Activated naive CD8-positive, alpha-beta T cell treated with anti-CD3 and anti-CD28 coated beads, Interleukin-2, amount 10 ng/mL, durations not matched to agents 7 days and 5 days (primary cell): ENCODE measurements around the gene UCN2. TPM values are rescaled to one million over a fixed set of nuclear protein-coding genes. Genes with fewer than 3 reads are reported as not detected.

Source experiments
- ATAC-seq: fragments of 150-1000 bp; cut with Tn5 transposase; one replicate; pipeline ENCODE4 v1.10.0; 2021; ENCODE audit warnings: low read depth, moderate library complexity
- POLR2A ChIA-PET: fragments of 350-600 bp; sonication (Branson Sonifier 250); formaldehyde crosslinking; loops from one replicate; lab custom pipeline; 2021; ENCODE audit warnings: antibody characterized with exemption; lab: Charles Lee
- DNase-seq: peaks from one replicate; pipeline ENCODE4 v3.0.0; 2021
- H3K27ac Mint-ChIP-seq: one replicate; pipeline ENCODE4 v1.8.0; 2022; ENCODE audit warnings: mild to moderate bottlenecking, mixed read lengths
- H3K27me3 Mint-ChIP-seq: one replicate; pipeline ENCODE4 v1.8.0; 2022; ENCODE audit warnings: mild to moderate bottlenecking, moderate library complexity, mixed read lengths
- H3K36me3 Mint-ChIP-seq: one replicate; pipeline ENCODE4 v1.8.0; 2021; ENCODE audit warnings: mild to moderate bottlenecking, mixed read lengths
- H3K4me1 Mint-ChIP-seq: one replicate; pipeline ENCODE4 v1.8.0; 2021; ENCODE audit warnings: mixed read lengths
- H3K4me3 Mint-ChIP-seq: one replicate; pipeline ENCODE4 v1.8.0; 2022; ENCODE audit warnings: mild to moderate bottlenecking, moderate library complexity, mixed read lengths
- H3K9me3 Mint-ChIP-seq: one replicate; pipeline ENCODE4 v1.8.0; 2021; ENCODE audit warnings: mixed read lengths
- total RNA-seq, 2 experiments: library from RNA; stranded (reverse); gene quantifications; one replicate each; pipeline ENCODE4 v1.2.3, GENCODE V29; 2021

The UCN2 gene
- total RNA-seq, 2 experiments from 2014 or later: not detected

DNA sequence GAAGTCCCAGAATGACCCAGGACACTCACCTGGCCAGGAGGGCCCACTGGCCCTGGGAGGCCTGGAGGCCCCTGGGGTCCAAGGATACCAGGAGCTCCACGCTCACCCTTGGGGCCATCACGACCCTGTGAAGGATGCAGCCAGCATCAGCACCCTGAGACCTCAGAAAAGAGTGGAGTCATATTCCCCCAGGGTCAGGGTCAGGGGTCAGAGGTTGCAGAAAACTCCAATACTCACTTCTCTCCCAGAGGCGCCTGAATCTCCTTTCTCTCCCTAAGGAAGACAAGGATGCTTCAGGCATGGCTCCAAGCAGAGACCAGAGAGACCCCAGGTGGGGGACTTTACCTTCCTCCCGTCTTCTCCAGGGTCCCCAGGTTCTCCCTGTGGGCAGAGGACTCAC is 13.1 kb upstream of the UCN2 start:
- Mint-ChIP-seq H3K4me3 (no peak overlapping the region), H3K36me3 (no peaks in the 10 kb centered on the region), H3K9me3 (no peaks in the 10 kb centered on the region), H3K4me1 (no peaks in the 10 kb centered on the region), H3K27ac (no peak overlapping the region), H3K27me3 (no peaks in the 10 kb centered on the region)
- POLR2A ChIA-PET: no interaction called here
- DNase-seq: no peak
- ATAC-seq: no peak

DNA sequence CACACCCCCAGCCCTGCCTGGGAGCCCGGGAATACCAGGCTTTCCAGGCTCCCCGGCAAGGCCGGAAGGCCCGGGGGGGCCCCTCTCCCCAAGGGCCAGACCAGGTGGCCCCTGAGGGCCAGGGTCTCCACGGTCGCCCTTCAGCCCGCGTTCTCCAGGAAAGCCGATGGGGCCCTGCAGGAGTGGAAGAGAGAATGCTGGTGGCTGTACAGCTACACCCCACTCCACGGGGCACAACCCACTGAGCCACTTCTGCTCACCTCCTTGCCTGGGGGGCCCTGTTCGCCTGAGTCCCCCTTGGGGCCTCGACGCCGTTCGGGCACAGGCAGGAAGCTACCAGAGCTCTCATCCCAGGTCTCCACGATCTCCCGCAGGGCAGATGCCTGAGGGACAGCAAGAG is 11.8 kb upstream of the UCN2 start:
- POLR2A ChIA-PET: no interaction called here

GRCh38 chr3:48573973-48574585 is 10.5 kb upstream of the UCN2 start:
- Mint-ChIP-seq H3K36me3 (no peaks in the 10 kb centered on the region), H3K4me3 (no peak overlapping the region), H3K27ac (no peak overlapping the region), H3K9me3 (no peaks in the 10 kb centered on the region), H3K4me1 (no peaks in the 10 kb centered on the region), H3K27me3 (no peaks in the 10 kb centered on the region)
- ATAC-seq (no peak), DNase-seq (no peak)
- POLR2A ChIA-PET: no interaction called here

More for the DNA sequence above, 11.8 kb upstream of the UCN2 start:
- H3K27ac Mint-ChIP-seq: no peak overlapping the region
- no peaks in the 10 kb centered on the region for H3K36me3 Mint-ChIP-seq
- DNase-seq (no peak), ATAC-seq (no peak)
- no peaks in the 10 kb centered on the region for H3K9me3 Mint-ChIP-seq
- no peaks in the 10 kb centered on the region for H3K27me3 Mint-ChIP-seq
- no peaks in the 10 kb centered on the region for H3K4me1 Mint-ChIP-seq
- H3K4me3 Mint-ChIP-seq: no peak overlapping the region

- POLR2A ChIA-PET: no interaction called here
- Mint-ChIP-seq H3K27me3 (no peaks in the 10 kb centered on the region), H3K4me1 (no peaks in the 10 kb centered on the region), H3K9me3 (no peaks in the 10 kb centered on the region), H3K4me3 (no peak overlapping the region), H3K36me3 (no peaks in the 10 kb centered on the region), H3K27ac (no peak overlapping the region)
- DNase-seq: no peak
- ATAC-seq: no peak
Measured at GRCh38 chr3:48572517-48572916, 8.9 kb upstream of the UCN2 start.

DNA sequence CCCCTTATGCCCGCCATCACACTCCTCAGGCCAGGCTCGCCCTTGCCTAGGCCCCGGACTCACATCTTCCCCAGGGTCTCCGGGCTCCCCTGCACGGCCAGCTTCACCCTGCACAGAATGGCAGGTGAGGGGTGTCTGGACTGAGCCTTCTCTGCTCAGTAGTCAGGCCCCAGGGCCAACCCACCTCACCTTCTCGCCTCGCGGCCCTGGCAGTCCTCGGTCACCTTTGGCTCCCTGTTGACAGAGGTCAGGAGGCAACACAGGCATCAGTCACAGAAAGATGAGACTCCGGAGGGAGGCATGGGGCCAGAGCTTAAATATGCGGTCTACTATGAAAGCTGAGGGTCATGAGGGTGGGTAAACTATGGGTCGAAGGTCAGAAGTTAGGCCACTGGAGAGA is 8.4 kb upstream of the UCN2 start:
- H3K27ac Mint-ChIP-seq: no peak overlapping the region
- no peak overlapping the region for H3K4me3 Mint-ChIP-seq
- H3K36me3 Mint-ChIP-seq: no peaks in the 10 kb centered on the region
- no peak for DNase-seq
- ATAC-seq: no peak
- peaks cover 3% of the 10 kb centered on the region for H3K4me1 Mint-ChIP-seq
- H3K9me3 Mint-ChIP-seq: no peaks in the 10 kb centered on the region
- no peaks in the 10 kb centered on the region for H3K27me3 Mint-ChIP-seq
- POLR2A ChIA-PET: no interaction called here

- no peak for ATAC-seq
- POLR2A ChIA-PET: no interaction called here
- no peak for DNase-seq
- Mint-ChIP-seq H3K4me1 (peaks cover 11% of the 10 kb centered on the region), H3K27me3 (no peaks in the 10 kb centered on the region), H3K9me3 (no peaks in the 10 kb centered on the region), H3K27ac (peak overlapping the region; percentile 34), H3K4me3 (no peak overlapping the region), H3K36me3 (no peaks in the 10 kb centered on the region)
Measured at GRCh38 chr3:48569808-48570450, 6.3 kb upstream of the UCN2 start.

GRCh38 chr3:48569400-48569799 is 5.8 kb upstream of the UCN2 start:
- POLR2A ChIA-PET: no interaction called here
- peak overlapping the region; percentile 13 for H3K27ac Mint-ChIP-seq
- no peak for ATAC-seq
- H3K36me3 Mint-ChIP-seq: no peaks in the 10 kb centered on the region
- H3K4me3 Mint-ChIP-seq: no peak overlapping the region
- no peaks in the 10 kb centered on the region for H3K27me3 Mint-ChIP-seq
- DNase-seq: no peak
- H3K9me3 Mint-ChIP-seq: no peaks in the 10 kb centered on the region
- peaks cover 11% of the 10 kb centered on the region for H3K4me1 Mint-ChIP-seq

- H3K27ac Mint-ChIP-seq: no peak overlapping the region
- ATAC-seq: no peak
- no peaks in the 10 kb centered on the region for H3K9me3 Mint-ChIP-seq
- POLR2A ChIA-PET: no interaction called here
- no peak overlapping the region for H3K4me3 Mint-ChIP-seq
- H3K4me1 Mint-ChIP-seq: peaks cover 11% of the 10 kb centered on the region
- DNase-seq: no peak
- no peaks in the 10 kb centered on the region for H3K27me3 Mint-ChIP-seq
- H3K36me3 Mint-ChIP-seq: no peaks in the 10 kb centered on the region
Measured at GRCh38 chr3:48568476-48568875, 4.9 kb upstream of the UCN2 start.

GRCh38 chr3:48567500-48567899 is 3.9 kb upstream of the UCN2 start:
- no peaks in the 10 kb centered on the region for H3K9me3 Mint-ChIP-seq
- POLR2A ChIA-PET: no interaction called here
- no peaks in the 10 kb centered on the region for H3K27me3 Mint-ChIP-seq
- no peak overlapping the region for H3K4me3 Mint-ChIP-seq
- ATAC-seq (no peak), DNase-seq (no peak)
- H3K27ac Mint-ChIP-seq: peak overlapping the region; percentile 25
- H3K4me1 Mint-ChIP-seq: peaks cover 14% of the 10 kb centered on the region
- no peaks in the 10 kb centered on the region for H3K36me3 Mint-ChIP-seq

- Mint-ChIP-seq H3K36me3 (no peaks in the 10 kb centered on the region), H3K9me3 (no peaks in the 10 kb centered on the region), H3K4me1 (peaks cover 14% of the 10 kb centered on the region), H3K27ac (peak overlapping the region; percentile 62), H3K27me3 (no peaks in the 10 kb centered on the region), H3K4me3 (no peak overlapping the region)
- POLR2A ChIA-PET: no interaction called here
- ATAC-seq: no peak
- DNase-seq: no peak
Measured at GRCh38 chr3:48567090-48567489, 3.5 kb upstream of the UCN2 start.

- Mint-ChIP-seq H3K4me1 (peaks cover 14% of the 10 kb centered on the region), H3K27me3 (no peaks in the 10 kb centered on the region), H3K27ac (no peak overlapping the region), H3K4me3 (no peak overlapping the region), H3K9me3 (no peaks in the 10 kb centered on the region), H3K36me3 (no peaks in the 10 kb centered on the region)
- no peak for ATAC-seq
- no peak for DNase-seq
- POLR2A ChIA-PET: no interaction called here
Measured at GRCh38 chr3:48566401-48566760, 2.8 kb upstream of the UCN2 start.

- DNase-seq (no peak), ATAC-seq (no peak)
- no peaks in the 10 kb centered on the region for H3K36me3 Mint-ChIP-seq
- POLR2A ChIA-PET: no interaction called here
- no peak overlapping the region for H3K4me3 Mint-ChIP-seq
- peaks cover 18% of the 10 kb centered on the region for H3K4me1 Mint-ChIP-seq
- H3K27ac Mint-ChIP-seq: peak overlapping the region; percentile 64
- no peaks in the 10 kb centered on the region for H3K27me3 Mint-ChIP-seq
- no peaks in the 10 kb centered on the region for H3K9me3 Mint-ChIP-seq
Measured at GRCh38 chr3:48565591-48566400, 2.2 kb upstream of the UCN2 start.

DNA sequence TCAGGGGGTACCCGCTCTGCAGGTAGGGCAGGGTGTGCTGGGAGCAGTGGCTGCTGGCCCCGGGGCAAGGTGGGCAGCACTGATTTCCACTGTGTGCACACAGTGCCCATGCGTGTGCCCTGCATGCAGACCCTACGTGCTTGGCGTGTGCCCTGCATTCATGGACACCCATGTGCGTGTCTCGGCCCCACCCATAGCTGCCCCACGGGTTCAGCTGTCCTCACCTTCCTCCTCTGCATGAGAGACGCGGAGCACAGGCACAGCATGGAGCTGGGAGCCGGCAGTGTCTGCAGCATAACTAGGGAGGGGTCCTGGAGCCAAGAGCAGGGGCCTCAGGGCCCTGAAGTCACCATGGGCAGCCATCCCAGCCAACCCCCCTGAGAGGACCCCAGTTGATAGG is 1.6 kb upstream of the UCN2 start:
- Mint-ChIP-seq H3K27ac (peak overlapping the region; percentile 64), H3K9me3 (no peaks in the 10 kb centered on the region), H3K27me3 (no peaks in the 10 kb centered on the region), H3K36me3 (no peaks in the 10 kb centered on the region), H3K4me3 (no peak overlapping the region), H3K4me1 (peaks cover 22% of the 10 kb centered on the region)
- ATAC-seq (no peak), DNase-seq (no peak)
- POLR2A ChIA-PET: no interaction called here

GRCh38 chr3:48564667-48565066 is 1.1 kb upstream of the UCN2 start:
- DNase-seq: no peak
- H3K9me3 Mint-ChIP-seq: no peaks in the 10 kb centered on the region
- H3K4me3 Mint-ChIP-seq: no peak overlapping the region
- no peak for ATAC-seq
- no peak overlapping the region for H3K27ac Mint-ChIP-seq
- no peaks in the 10 kb centered on the region for H3K36me3 Mint-ChIP-seq
- H3K4me1 Mint-ChIP-seq: peaks cover 26% of the 10 kb centered on the region
- POLR2A ChIA-PET: no interaction called here
- no peaks in the 10 kb centered on the region for H3K27me3 Mint-ChIP-seq
